SK-N-SH (cell line): ENCODE data around the gene WNT9B.

Experiments used
- MXI1 ChIP-seq: IDR thresholded peaks from 2 replicates; pipeline ENCODE4 v1.6.1; 2012; ENCODE audit warnings: mild to moderate bottlenecking, low read depth, low read length, improper control_type of control experiment
- TF ChIP-seq, protein P1 (sequence below): IDR thresholded peaks from 2 replicates; pipeline ENCODE4 v1.4.0; 2012; ENCODE audit warnings: low read depth, borderline replicate concordance
- TF ChIP-seq, protein P2 (sequence below): fragments of 200-600 bp; sonication (generic); IDR thresholded peaks from 2 replicates; pipeline ENCODE4 v1.6.1; 2017; ENCODE audit warnings: antibody characterized with exemption, mild to moderate bottlenecking, moderate library complexity

DNA sequence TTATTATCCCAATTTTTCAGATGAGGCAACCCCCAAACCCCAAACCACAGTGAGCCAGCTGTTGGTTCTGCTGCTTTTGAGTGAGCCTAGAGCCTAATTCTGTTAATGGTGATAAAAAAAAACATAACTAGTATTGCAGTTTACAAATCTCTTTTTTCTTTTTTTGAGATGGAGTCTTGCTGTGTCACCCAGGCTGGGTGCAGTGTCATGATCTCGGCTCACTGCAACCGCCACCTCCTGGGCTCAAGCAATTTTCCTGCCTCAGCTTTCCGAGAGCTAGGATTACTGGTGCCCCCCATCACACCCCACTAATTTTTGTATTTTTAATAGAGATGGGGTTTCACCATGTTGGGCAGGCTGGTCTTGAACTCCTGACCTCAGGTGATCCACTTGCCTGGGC, 3.1 kb downstream of the WNT9B start:
- TF ChIP-seq, protein P1, sequence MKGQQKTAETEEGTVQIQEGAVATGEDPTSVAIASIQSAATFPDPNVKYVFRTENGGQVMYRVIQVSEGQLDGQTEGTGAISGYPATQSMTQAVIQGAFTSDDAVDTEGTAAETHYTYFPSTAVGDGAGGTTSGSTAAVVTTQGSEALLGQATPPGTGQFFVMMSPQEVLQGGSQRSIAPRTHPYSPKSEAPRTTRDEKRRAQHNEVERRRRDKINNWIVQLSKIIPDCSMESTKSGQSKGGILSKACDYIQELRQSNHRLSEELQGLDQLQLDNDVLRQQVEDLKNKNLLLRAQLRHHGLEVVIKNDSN, result no peak
- TF ChIP-seq, protein P2, sequence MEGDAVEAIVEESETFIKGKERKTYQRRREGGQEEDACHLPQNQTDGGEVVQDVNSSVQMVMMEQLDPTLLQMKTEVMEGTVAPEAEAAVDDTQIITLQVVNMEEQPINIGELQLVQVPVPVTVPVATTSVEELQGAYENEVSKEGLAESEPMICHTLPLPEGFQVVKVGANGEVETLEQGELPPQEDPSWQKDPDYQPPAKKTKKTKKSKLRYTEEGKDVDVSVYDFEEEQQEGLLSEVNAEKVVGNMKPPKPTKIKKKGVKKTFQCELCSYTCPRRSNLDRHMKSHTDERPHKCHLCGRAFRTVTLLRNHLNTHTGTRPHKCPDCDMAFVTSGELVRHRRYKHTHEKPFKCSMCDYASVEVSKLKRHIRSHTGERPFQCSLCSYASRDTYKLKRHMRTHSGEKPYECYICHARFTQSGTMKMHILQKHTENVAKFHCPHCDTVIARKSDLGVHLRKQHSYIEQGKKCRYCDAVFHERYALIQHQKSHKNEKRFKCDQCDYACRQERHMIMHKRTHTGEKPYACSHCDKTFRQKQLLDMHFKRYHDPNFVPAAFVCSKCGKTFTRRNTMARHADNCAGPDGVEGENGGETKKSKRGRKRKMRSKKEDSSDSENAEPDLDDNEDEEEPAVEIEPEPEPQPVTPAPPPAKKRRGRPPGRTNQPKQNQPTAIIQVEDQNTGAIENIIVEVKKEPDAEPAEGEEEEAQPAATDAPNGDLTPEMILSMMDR, result no peak
- TF ChIP-seq MXI1, result no peak
